Measurements from ENCODE around the gene BPIFB1.

DNA sequence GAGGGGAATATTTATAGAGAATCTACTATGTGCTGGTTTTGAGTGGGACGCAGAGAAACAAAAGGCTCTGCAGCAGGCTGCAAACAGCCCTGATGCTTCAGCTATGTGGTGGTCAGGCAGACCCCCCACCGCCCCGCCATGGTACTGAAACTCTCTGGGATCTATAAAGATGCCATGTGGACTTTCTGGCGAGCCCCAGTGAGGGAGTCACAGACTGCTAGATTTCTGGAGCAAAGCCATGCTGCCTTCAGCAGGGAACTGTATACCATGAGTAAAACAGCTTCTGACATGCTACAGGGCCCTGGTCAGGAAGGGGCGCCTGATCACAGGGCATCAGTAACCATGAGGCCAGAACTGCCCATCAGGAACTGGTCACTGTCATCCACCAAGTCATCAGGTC, 19.2 kb upstream of the BPIFB1 start:
- TF ChIP-seq GRHL2 (CRISPR knock-in tag; IDR thresholded peaks at IDR 0.05; ENCODE audit: insufficient replicate concordance, severe bottlenecking): no peak
- TF ChIP-seq, protein P1, sequence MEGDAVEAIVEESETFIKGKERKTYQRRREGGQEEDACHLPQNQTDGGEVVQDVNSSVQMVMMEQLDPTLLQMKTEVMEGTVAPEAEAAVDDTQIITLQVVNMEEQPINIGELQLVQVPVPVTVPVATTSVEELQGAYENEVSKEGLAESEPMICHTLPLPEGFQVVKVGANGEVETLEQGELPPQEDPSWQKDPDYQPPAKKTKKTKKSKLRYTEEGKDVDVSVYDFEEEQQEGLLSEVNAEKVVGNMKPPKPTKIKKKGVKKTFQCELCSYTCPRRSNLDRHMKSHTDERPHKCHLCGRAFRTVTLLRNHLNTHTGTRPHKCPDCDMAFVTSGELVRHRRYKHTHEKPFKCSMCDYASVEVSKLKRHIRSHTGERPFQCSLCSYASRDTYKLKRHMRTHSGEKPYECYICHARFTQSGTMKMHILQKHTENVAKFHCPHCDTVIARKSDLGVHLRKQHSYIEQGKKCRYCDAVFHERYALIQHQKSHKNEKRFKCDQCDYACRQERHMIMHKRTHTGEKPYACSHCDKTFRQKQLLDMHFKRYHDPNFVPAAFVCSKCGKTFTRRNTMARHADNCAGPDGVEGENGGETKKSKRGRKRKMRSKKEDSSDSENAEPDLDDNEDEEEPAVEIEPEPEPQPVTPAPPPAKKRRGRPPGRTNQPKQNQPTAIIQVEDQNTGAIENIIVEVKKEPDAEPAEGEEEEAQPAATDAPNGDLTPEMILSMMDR (IDR thresholded peaks at IDR 0.05): no peak
- no peak for TF ChIP-seq ZNF121 (CRISPR knock-in tag; IDR thresholded peaks at IDR 0.05)
- TF ChIP-seq, protein P2, sequence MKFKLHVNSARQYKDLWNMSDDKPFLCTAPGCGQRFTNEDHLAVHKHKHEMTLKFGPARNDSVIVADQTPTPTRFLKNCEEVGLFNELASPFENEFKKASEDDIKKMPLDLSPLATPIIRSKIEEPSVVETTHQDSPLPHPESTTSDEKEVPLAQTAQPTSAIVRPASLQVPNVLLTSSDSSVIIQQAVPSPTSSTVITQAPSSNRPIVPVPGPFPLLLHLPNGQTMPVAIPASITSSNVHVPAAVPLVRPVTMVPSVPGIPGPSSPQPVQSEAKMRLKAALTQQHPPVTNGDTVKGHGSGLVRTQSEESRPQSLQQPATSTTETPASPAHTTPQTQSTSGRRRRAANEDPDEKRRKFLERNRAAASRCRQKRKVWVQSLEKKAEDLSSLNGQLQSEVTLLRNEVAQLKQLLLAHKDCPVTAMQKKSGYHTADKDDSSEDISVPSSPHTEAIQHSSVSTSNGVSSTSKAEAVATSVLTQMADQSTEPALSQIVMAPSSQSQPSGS (CRISPR knock-in tag; IDR thresholded peaks at IDR 0.05; ENCODE audit: borderline replicate concordance, low read depth): no peak
- TF ChIP-seq, protein P3, sequence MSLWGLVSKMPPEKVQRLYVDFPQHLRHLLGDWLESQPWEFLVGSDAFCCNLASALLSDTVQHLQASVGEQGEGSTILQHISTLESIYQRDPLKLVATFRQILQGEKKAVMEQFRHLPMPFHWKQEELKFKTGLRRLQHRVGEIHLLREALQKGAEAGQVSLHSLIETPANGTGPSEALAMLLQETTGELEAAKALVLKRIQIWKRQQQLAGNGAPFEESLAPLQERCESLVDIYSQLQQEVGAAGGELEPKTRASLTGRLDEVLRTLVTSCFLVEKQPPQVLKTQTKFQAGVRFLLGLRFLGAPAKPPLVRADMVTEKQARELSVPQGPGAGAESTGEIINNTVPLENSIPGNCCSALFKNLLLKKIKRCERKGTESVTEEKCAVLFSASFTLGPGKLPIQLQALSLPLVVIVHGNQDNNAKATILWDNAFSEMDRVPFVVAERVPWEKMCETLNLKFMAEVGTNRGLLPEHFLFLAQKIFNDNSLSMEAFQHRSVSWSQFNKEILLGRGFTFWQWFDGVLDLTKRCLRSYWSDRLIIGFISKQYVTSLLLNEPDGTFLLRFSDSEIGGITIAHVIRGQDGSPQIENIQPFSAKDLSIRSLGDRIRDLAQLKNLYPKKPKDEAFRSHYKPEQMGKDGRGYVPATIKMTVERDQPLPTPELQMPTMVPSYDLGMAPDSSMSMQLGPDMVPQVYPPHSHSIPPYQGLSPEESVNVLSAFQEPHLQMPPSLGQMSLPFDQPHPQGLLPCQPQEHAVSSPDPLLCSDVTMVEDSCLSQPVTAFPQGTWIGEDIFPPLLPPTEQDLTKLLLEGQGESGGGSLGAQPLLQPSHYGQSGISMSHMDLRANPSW (CRISPR knock-in tag; conservative IDR thresholded peaks at IDR 0.05; ENCODE audit: low read depth): no peak
